Erythroblast (primary cell): ENCODE measurements around the gene FAM180A.

Experiments used
- GATA1 ChIP-seq: IDR thresholded peaks from 2 replicates; pipeline ENCODE4 v1.6.1; 2011; ENCODE audit warnings: low read depth, mild to moderate bottlenecking, control low read depth, low read length, moderate library complexity
- POLR2A ChIP-seq: IDR thresholded peaks from 2 replicates; pipeline ENCODE4 v1.6.1; 2011; ENCODE audit warnings: mild to moderate bottlenecking, low read length

DNA sequence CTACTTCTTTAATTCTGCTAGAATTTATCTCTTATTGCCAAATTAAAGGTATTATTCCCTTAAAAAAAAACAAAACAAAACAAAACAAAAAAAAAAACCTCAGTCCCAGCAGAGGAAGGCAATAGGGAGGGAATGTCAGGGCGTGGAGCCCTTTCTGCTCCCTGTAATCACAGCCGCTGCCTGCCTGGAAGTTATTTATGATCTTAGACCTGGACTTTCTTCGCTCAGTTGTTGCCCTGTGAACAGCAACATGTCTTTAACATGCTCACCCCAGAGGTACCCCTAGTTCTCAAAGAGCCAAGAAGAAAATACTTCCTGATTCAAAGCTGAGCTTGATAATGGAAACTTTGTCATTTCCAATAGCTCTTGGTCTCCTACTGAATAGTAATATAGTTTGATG lies 7.7 kb downstream of the FAM180A start:
- TF ChIP-seq POLR2A (no peak), GATA1 (no peak)
